Fibroblast of peridontal ligament (primary cell): ENCODE measurements around the gene FAF2.
"Not testable (repeated sequence)": the region's sequence is repeated elsewhere in the genome, so short reads cannot be mapped to it uniquely, and the experiment has no call there.

Experiments
- DNase-seq: peaks from one replicate; pipeline ENCODE4 v3.0.0-alpha.2; 2010; ENCODE audit errors: extremely low read depth

The FAF2 gene

DNA sequence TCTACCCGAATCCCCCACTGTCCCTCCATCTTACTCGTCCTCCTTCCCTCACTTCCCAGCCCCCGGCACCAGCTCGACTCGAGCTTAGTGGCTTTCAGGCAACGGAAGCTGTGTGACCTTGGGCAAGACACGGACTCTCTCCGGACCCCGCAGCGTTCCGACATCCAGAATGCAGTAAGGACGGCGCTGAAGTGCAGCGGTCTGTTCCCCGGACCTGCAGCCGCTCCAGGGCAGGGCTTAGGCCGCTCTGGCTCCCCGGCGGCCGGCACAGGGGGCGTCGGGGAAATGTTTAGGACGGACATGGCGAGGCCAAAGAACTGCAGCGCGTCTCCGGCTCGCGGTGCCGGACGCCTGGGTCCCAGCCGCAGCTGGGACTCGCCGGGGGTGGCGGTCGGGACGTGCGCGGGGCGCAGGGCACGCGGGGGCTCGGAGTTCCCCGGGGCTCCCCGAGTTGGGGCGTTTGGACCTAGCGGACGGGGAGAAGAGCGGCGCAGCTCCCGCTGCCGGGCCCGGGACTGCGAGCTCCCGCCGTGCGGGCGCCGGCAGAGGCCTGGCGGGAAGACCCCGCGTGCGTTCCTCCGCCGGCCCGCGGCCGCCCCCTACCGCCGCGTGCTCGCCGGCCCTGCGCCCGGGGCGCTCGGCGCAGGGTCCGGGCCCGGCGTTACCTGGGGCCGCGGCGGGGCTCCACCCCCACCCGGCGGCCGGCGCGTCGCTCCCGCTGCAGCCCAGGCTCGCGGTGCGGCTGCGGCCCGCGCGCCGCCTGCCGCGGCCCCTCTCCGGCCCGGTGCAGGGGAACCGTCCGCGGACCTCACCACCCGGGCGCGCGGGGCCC, 94.6 kb downstream of the FAF2 start:
- no peak for DNase-seq

DNA sequence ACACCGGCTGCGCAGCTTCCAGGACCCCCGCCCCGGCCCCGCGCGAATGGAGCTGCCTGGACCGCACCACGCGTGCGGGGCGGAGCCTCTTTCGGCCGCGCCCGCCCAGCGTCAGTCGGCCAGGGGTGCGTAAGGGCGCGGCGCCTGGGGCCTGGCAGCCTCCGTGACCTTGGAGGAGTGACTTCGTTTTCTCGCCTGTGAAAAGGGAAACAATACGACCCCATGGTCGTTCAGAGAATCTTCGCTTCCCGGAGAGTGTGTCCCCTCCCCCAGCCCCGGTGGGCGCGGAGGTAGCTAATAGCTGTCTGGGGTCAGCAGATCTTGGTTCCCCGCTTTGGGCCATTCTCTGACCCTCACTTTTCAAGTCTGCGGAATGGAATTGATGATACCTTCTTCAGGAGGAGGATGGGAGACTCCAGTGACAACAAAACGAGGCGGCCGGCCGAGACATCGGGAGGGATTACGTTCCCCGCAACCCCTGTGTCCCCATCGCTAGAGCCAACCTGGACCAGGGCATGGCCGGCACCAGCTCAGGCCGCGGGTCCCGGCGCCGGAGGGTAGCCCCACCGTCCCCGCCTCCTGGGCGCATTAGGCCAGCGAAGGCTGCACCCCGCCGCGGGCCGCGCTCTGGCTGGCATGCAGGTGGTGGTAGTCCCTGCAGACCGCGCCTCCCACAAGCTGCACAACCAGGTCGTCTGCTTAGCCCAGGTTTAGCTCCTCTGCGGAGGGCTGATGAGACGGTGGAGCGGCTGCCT, 95.4 kb downstream of the FAF2 start:
- DNase-seq: peak; percentile 29

DNA sequence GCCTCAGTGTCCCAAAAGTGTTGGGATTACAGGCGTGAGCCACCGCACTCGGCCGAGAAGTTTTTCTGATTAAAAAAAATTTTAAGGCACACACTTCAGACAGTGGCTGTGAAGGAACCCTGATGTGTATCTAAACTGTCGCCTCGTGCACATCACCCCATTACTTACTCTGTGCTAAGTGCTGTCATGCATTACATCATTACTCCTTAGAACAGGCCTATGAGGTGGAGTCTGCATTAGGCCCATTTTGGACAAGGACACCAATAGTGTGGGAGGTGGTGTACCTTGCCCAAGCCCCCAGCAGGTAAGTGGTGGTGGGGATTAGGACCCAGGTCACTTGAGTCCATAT, 97.2 kb downstream of the FAF2 start:
- DNase-seq: no peak

DNA sequence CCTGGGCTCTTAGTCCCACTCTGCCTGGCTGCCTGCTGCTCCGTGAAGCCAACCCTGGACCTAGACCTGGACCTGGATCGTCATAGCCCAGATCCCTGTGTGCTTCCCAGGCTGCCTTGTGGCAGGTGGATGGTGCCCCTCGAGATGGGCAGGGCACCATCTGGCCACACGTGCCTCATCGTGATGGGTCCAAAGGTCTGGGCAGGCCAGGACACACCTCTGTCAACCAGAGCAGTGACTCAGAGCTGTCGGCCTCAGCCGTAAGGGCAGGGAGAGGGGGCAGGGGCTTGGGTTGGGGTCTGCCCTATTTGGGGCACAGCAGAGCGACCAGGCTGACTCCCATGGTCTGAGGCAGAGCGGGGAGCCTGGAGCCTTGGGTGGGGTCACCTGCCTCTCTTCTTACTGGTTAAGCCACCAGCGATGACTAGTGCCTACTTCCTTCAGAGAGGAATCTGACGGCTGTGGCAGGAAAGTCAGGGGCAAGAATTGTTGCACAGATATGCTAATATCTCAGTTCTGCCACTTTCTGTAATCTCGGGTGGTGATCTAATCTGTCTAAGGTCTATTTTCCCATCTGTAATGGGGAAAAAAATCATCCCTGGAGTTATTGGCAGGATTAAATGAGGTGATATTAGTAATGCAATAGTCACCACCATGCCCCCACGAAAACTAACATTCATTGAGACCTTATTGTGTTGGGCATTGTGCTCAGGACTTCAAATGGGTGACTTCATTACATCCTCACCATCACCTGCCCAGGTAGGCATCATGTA, 97.7 kb downstream of the FAF2 start:
- no peak for DNase-seq

DNA sequence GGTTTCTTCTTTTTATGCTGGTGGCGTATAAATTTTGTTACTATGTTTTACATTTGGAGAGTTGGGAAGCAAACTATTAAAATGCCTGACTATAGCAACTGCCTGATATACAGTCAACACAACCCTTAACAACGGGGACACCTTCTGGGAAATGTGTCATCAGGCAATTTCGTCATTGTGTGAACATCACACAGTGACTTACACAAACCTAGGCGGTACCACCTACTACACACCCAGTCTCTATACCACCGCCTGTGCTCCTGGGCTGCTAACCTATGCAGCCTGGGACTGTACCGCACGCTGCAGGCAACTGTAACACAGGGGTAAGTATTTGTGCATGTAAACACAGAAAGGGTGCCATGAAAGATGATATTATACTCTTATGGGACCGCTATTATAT, 99.6 kb downstream of the FAF2 start:
- peak; percentile 14 for DNase-seq

DNA sequence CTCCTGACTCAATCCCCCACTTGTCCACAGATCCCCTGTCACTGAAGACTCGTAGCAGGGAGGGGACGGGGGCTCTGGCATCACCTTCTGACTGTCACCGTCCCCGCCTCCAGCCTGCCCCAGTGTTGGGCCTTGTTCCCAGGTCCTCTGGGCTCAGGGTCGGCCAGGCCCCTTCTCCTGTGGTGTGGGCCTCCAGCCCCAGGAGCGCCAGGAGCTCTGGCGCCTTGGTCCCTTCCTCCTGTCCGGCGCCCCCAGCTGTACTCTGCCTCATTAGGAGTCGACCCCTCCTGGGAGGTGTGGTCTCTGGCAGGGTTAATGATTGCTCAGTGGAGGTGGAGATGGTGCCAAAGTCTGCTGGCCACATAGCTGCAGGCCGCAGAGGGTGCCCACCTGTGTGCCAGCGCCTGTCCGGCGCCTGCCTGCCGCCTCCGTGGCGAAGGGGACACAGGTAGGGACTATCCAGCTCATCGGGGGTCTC, 100.8 kb downstream of the FAF2 start, which contains the start of gene CDHR2:
TSS of gene CDHR2 (plus strand) at position 376 of the 478 bp plus-strand sequence. CDS start 16,011 bp downstream, outside the sequence.
- DNase-seq: no peak

DNA sequence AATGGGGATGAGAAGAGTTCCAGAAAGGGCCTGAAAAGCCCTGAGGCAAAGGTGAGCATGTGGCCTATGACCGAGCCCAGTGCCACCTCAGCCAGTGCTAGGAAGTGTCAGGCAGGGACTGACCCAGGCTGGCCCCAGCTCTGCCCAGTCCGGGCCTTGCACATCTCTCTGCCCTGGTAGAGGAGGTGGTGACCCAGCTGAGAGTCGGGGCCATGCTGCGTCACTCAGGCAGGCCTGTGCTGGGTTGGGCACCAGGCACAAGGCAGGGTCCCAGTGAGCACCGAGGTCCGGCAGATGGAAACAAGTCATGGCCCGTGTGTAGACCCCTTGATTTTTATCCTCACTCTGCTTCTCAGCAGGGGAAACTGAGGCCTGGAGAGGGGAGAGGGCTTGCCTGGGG, 101.7 kb downstream of the FAF2 start:
- DNase-seq: no peak

DNA sequence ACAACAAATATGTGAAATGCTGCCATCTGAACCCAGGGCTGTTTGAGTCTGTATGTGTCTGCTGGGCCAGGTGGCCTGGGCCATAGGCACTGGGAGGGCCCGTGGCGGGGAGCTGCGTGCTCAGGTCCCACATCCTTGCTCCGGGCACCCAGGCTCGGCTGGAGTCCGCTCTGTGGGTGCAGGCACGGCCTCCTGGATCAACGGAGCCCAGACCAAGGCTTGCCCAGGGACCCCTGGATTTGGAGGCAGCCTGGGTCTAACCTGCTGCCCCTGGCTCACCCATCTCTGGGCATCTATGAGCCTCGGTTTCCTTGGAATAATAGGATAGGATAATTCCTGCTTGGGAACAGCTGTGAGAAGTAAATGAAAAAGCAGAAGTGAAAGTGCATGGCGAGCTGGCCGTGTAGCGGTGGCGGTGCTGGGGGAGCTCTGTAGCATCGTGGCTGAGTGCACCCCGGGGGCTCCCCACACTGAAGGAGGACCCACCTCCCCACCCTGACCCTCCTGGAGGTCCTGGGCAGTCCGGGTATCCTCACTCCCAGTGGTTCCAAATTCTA, 102.2 kb downstream of the FAF2 start:
- no peak for DNase-seq

DNA sequence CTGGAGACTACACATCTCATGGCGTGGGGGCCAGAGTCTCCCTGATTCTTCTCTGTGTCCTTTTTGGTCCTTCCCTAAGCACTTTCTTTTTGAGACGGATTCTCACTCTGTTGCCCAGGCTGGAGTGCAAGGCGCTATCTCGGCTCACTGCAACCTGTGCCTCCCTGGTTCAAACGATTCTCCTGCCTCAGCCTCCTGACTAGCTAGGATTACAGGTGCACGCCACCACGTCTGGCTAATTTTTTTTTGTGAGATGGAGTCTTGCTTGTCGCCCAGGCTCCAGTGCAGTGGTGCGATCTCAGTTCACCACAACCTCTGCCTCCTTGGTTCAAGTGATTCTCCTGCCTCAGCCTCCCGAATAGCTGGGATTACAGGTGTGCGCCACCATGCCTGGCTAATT, 102.8 kb downstream of the FAF2 start:
- not testable (repeated sequence) for DNase-seq

DNA sequence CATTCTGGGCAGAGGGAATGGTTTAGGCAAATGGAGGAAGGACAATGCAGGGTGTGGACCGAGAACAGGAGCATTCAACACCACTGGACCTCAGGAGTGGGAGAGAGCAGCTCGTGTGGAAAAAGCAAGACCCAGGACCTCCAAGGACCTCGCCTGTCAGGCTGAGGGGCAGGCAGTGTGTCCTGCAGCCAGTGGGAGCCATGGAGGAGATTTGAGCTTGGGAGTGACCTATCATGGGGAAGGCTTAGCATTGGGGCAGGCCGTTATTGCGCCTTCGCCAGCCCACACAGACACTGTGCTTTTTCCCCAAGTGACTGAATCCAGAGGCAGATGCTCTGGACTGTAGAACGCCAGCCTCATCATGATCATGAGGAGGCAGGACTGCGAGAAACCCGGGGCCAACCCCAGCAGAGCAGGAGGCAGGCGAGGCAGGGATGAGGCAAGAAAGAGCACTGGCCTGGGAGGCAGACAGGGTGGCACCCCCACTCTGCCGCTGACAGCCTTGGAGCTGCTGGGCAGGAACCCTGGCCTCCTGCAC, 104.2 kb downstream of the FAF2 start:
- DNase-seq: no peak

DNA sequence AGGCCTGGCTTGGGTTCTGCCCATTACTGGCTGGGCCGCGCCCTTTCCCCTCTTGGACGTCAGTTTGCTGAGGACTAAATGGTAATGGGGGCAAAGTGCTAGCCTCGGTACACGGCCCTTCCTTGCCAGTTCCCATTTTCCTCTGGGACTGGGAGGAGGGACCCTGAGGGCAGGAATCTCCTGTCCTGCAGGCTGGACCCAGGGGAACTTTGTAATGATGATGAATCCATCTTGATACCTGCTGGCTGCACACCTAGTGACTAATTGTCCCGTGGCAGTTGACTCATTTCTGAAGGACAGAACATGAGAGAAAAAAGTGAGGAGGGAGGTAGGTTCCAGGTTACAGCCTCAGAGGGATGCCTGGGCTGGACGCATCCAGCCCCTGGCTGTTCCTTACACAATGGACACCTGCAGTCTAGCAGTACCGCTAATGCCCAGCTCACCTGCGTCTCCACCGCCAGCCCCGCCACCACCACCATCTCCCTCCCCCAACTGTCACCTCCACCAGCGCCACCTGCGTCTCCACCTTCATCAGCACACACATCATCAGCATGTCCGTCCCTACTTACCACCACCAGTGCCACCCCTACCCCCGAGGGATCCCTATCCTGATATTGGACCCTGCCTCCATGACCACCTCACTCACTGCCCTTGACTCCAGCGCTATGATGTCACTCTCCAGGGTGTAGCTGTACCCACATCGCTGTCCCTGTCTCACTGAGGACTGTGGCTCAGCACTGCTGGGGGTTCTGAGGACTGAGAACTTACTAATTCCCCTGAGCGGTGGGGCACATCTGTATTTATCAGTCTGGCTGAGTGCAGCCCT, 105.3 kb downstream of the FAF2 start:
- DNase-seq: no peak

DNA sequence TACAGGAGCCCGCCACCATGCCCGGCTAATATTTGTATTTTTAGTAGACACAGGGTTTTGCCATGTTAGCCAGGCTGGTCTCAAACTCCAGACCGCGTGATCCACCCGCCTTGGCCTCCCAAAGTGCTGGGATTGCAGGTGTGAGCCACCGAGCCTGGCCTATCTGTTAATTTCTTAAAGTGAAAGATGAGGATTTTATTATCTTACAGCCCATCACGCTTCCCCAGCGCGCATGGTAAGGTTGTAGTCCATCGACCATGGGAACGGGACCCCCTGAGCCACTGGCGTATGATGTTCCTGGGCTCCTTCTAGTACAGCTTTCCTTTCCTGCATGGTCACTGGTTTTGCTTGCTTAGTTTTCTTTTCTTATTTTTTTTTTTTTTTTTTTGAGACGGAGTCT, 109.7 kb downstream of the FAF2 start:
- DNase-seq: no peak
